Measurements from ENCODE around the gene LTBP1. TPM values are rescaled to one million over a fixed set of nuclear protein-coding genes. Genes with fewer than 3 reads are reported as not detected.

Gene LTBP1
- total RNA-seq, 2 experiments from 2014 or later, result 0.06 TPM; not detected in 1

DNA sequence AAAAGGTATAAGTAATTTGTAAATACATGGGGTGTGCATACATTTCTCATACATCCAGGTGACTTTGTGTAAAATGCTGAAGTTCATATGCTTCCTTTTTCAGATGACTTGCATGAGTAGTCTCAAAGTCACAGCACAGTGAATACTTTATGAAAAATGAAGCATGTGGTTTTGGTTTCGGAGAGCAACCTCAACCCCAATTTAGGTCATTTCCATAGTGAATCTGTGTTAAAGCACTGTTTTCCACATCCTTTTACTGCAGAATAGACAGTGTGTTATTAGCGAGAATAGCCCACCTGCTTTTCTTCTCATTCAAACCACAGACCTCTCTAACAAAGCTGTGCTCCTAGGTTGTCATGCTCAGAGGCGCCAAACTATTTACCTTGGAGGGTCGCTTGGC is 325.2 kb downstream of the LTBP1 start:
- peaks cover 2% of the 10 kb centered on the region for H3K9me3 Mint-ChIP-seq
- intact Hi-C loops (cut with DNase I, micrococcal nuclease), result no loop called here
- Histone ChIP-seq H3K27me3 (ENCODE audit: control insufficient read depth in 1 of 2, insufficient read depth in 2 of 2, low read length in 2 of 2) (no peaks in the 10 kb centered on the region), H3K4me1 (ENCODE audit: insufficient read depth, low read length) (peaks cover 6% of the 10 kb centered on the region), H3K4me3 (ENCODE audit: low read length) (no peak overlapping the region), H3K27ac (ENCODE audit: low read depth in 1 of 2, low read length in 2 of 2) (no peak overlapping the region), H3K36me3 (ENCODE audit: insufficient read depth, low read length) (no peaks in the 10 kb centered on the region), H3K9me3 (ENCODE audit: control insufficient read depth in 1 of 2, insufficient read depth in 1 of 2, low read length in 2 of 2) (peaks cover 0 to 2% of the 10 kb centered on the region in 2 experiments)
- POLR2A ChIA-PET, result no interaction called here
- peak; percentile 44 for ATAC-seq (ENCODE audit: poor library complexity)
- H3K4me3 Mint-ChIP-seq, result no peak overlapping the region
- no peak overlapping the region for H3K27ac Mint-ChIP-seq
- TF ChIP-seq, protein P1, sequence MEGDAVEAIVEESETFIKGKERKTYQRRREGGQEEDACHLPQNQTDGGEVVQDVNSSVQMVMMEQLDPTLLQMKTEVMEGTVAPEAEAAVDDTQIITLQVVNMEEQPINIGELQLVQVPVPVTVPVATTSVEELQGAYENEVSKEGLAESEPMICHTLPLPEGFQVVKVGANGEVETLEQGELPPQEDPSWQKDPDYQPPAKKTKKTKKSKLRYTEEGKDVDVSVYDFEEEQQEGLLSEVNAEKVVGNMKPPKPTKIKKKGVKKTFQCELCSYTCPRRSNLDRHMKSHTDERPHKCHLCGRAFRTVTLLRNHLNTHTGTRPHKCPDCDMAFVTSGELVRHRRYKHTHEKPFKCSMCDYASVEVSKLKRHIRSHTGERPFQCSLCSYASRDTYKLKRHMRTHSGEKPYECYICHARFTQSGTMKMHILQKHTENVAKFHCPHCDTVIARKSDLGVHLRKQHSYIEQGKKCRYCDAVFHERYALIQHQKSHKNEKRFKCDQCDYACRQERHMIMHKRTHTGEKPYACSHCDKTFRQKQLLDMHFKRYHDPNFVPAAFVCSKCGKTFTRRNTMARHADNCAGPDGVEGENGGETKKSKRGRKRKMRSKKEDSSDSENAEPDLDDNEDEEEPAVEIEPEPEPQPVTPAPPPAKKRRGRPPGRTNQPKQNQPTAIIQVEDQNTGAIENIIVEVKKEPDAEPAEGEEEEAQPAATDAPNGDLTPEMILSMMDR (IDR thresholded peaks at IDR 0.05), result no peak
- peaks cover 7% of the 10 kb centered on the region for H3K4me1 Mint-ChIP-seq (ENCODE audit: low read depth)
- H3K27me3 Mint-ChIP-seq, result no peaks in the 10 kb centered on the region
- no peaks in the 10 kb centered on the region for H3K36me3 Mint-ChIP-seq (ENCODE audit: low read depth)
- CTCF ChIA-PET, result no interaction called here
- peak in 3 of 14 experiments; percentile 28 to 65 (median 33) for DNase-seq

DNA sequence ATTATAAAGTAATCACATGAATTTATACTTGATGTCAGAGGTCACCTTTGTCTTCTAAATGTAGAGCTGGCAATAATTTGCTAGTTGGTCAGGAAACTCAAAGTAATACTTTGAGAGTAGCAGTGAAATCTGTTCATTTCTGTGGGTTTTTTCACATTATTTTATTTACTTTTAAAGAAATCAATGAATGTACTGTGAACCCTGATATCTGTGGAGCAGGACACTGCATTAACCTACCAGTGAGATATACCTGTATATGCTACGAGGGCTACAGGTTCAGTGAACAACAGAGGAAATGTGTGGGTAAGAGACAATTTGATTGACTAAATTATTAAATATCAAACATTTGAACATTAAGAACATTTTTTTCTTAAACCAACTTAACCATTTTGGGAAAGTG is 326.7 kb downstream of the LTBP1 start:
- no peak overlapping the region for H3K4me3 Mint-ChIP-seq
- TF ChIP-seq, protein P1 (IDR thresholded peaks at IDR 0.05), result no peak
- peaks cover 6% of the 10 kb centered on the region for H3K4me1 ChIP-seq (ENCODE audit: insufficient read depth, low read length)

DNA sequence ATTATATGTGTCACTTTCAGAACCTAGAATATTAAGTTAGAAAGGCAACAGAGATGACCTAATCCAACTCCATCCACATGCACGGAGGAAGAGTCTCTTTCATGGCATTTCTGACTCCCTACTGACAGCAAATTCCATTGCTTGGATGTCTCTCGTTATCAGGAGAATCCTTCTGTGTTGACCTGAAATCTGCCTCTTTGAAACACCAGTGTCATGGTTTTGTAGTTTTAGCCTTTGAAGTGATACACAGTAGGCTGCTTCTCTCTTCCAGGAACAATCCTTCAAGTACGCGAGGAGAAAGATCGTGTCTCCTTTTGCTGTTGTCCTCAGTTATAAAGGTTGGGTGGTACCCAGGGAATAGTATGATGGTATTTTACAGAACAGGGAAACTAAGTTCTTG is 327.8 kb downstream of the LTBP1 start:
- peaks cover 6% of the 10 kb centered on the region for H3K4me1 ChIP-seq (ENCODE audit: insufficient read depth, low read length)
- ATAC-seq (ENCODE audit: poor library complexity) (no peak), DNase-seq (no peak)
- TF ChIP-seq, protein P1 (IDR thresholded peaks at IDR 0.05), result no peak
- H3K9me3 ChIP-seq (ENCODE audit: control insufficient read depth in 1 of 2, insufficient read depth in 1 of 2, low read length in 2 of 2), result no peaks in the 10 kb centered on the region
- POLR2A ChIA-PET, result no interaction called here
- Mint-ChIP-seq H3K9me3 (no peaks in the 10 kb centered on the region), H3K4me3 (no peak overlapping the region), H3K27me3 (no peaks in the 10 kb centered on the region), H3K36me3 (ENCODE audit: low read depth) (no peaks in the 10 kb centered on the region), H3K4me1 (ENCODE audit: low read depth) (peaks cover 7% of the 10 kb centered on the region), H3K27ac (no peak overlapping the region)
- no peak overlapping the region for H3K4me3 ChIP-seq (ENCODE audit: low read length)
- CTCF ChIA-PET, result no interaction called here
- H3K27ac ChIP-seq (ENCODE audit: low read depth in 1 of 2, low read length in 2 of 2), result no peak overlapping the region
- H3K27me3 ChIP-seq (ENCODE audit: control insufficient read depth in 1 of 2, insufficient read depth in 2 of 2, low read length in 2 of 2), result no peaks in the 10 kb centered on the region
- no peaks in the 10 kb centered on the region for H3K36me3 ChIP-seq (ENCODE audit: insufficient read depth, low read length)
- intact Hi-C loops (cut with DNase I, micrococcal nuclease), result no loop called here

More for the DNA sequence above, 326.7 kb downstream of the LTBP1 start:
- H3K4me3 ChIP-seq (ENCODE audit: low read length), result no peak overlapping the region
- no peaks in the 10 kb centered on the region for H3K9me3 ChIP-seq (ENCODE audit: control insufficient read depth in 1 of 2, insufficient read depth in 1 of 2, low read length in 2 of 2)
- intact Hi-C loops (cut with DNase I, micrococcal nuclease), result no loop called here
- no peaks in the 10 kb centered on the region for H3K36me3 Mint-ChIP-seq (ENCODE audit: low read depth)
- H3K9me3 Mint-ChIP-seq, result no peaks in the 10 kb centered on the region
- ATAC-seq (ENCODE audit: poor library complexity) (no peak), DNase-seq (no peak)
- ChIA-PET CTCF (no interaction called here), POLR2A (no interaction called here)
- H3K27me3 ChIP-seq (ENCODE audit: control insufficient read depth in 1 of 2, insufficient read depth in 2 of 2, low read length in 2 of 2), result no peaks in the 10 kb centered on the region
- no peaks in the 10 kb centered on the region for H3K36me3 ChIP-seq (ENCODE audit: insufficient read depth, low read length)
- peaks cover 7% of the 10 kb centered on the region for H3K4me1 Mint-ChIP-seq (ENCODE audit: low read depth)
- H3K27ac ChIP-seq (ENCODE audit: low read depth in 1 of 2, low read length in 2 of 2), result no peak overlapping the region
- no peak overlapping the region for H3K27ac Mint-ChIP-seq
- H3K27me3 Mint-ChIP-seq, result no peaks in the 10 kb centered on the region
